ENCODE measurements around the gene INO80C.

DNA sequence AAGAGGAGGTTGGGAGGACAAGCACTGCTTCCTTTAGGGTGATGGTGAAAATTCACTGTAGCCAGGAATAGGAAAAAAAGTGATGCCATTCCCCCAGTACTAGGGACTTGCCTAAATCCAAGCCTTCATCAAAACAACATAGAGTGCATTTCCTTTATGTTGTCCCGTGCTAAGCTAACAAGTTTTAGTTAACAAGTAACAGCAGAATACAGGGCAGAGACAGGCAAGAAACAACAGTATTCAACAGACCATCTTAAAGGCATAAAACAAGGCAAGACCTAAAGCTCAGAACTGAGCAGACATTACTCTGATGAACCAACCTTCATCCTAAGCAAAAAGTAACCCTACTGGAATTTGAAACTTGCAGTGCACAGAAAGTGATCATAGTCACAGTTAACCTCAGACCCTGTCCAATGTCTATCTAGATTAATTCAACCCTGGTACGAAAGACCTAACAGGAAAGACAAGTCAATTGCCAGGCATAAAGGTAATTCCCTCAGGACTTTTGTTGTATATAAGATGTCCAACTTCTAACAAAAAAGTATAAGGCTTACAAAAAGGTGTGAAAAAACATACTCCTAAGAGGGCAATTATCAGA lies 49.3 kb upstream of the INO80C start:
- TF ChIP-seq, protein P1, sequence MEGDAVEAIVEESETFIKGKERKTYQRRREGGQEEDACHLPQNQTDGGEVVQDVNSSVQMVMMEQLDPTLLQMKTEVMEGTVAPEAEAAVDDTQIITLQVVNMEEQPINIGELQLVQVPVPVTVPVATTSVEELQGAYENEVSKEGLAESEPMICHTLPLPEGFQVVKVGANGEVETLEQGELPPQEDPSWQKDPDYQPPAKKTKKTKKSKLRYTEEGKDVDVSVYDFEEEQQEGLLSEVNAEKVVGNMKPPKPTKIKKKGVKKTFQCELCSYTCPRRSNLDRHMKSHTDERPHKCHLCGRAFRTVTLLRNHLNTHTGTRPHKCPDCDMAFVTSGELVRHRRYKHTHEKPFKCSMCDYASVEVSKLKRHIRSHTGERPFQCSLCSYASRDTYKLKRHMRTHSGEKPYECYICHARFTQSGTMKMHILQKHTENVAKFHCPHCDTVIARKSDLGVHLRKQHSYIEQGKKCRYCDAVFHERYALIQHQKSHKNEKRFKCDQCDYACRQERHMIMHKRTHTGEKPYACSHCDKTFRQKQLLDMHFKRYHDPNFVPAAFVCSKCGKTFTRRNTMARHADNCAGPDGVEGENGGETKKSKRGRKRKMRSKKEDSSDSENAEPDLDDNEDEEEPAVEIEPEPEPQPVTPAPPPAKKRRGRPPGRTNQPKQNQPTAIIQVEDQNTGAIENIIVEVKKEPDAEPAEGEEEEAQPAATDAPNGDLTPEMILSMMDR (IDR thresholded peaks at IDR 0.05; ENCODE audit: borderline replicate concordance, extremely low read depth, low read length, poor library complexity, severe bottlenecking): no peak
- TF ChIP-seq EZH2 (IDR thresholded peaks at IDR 0.05; ENCODE audit: borderline replicate concordance, low read depth, low read length, severe bottlenecking): no peak

All from DND-41 (cell line).